K562 (cell line): Measurements from ENCODE around the gene SORCS2. TPM values are rescaled to one million over a fixed set of nuclear protein-coding genes. Genes with fewer than 3 reads are reported as not detected.

Experiments used
- ATAC-seq: fragments of 200-7000 bp; cut with Tn5 transposase; 3 replicates; pipeline ENCODE4 v1.9.1; 2020; ENCODE audit warnings: moderate library complexity
- BruUV-seq: library from RNA; stranded (reverse); fragments of 400-500 nt; replicated peaks from 2 replicates; lab custom pipeline; 2021; lab: Mats Ljungman, UMichigan
- CTCF ChIA-PET: fragments of 300-600 bp; formaldehyde crosslinking; extraction: SDS; loops from one replicate; lab custom pipeline; 2021; ENCODE audit warnings: low intra/inter-chr PET ratio; lab: Yijun Ruan, JAX
- POLR2A ChIA-PET: fragments of 300-600, 350-650 bp; sonication (Branson Sonifier 250); formaldehyde crosslinking; extraction: SDS; loops from one replicate; lab custom pipeline; 2021; ENCODE audit warnings: antibody characterized with exemption, inconsistent platforms; lab: Yijun Ruan, JAX
- DNase-seq, 4 experiments: peaks; one replicate each; pipeline versions ENCODE4 v3.0.0 to v3.0.0-alpha.2; 2011 to 2018; ENCODE audit warnings: low spot score in 3 of 4, mixed read lengths in 3 of 4; ENCODE audit errors: extremely low read depth in 1 of 4
- FAIRE-seq: peaks from 2 replicates; lab custom pipeline; 2011; peaks lifted over from hg19 to GRCh38; lab: Jason Lieb, UNC
- H2AFZ ChIP-seq: 2 replicates; pipeline ENCODE4 v1.6.0; 2011; ENCODE audit warnings: low read depth, low read length, control low read depth, inconsistent platforms
- H3K27ac ChIP-seq: fragments of 200-600 bp; 3 replicates; pipeline ENCODE4 v1.8.0; 2011; ENCODE audit warnings: low read depth, mild to moderate bottlenecking, control low read depth, inconsistent platforms, low read length, moderate library complexity, mixed read lengths; ENCODE audit errors: extremely low read depth
- H3K27me3 ChIP-seq, 2 experiments: fragments of 300-600 bp in 1 of 2; 2 replicates in 1 of 2; 3 replicates in 1 of 2; pipeline versions ENCODE4 v1.6.0 to v1.8.0; 2011; ENCODE audit warnings: inconsistent platforms in 2 of 2, low read length in 2 of 2, mild to moderate bottlenecking in 1 of 2, mixed read lengths in 1 of 2, moderate library complexity in 1 of 2; ENCODE audit not compliant: control insufficient read depth in 2 of 2, insufficient read depth in 2 of 2
- H3K36me3 ChIP-seq: fragments of 300-600 bp; 3 replicates; pipeline ENCODE4 v1.8.0; 2011; ENCODE audit warnings: mild to moderate bottlenecking, low read length, inconsistent platforms; ENCODE audit not compliant: control insufficient read depth, insufficient read depth
- H3K4me1 ChIP-seq, 2 experiments: fragments of 200-600 bp in 1 of 2; replicated peaks in 1 of 2; 2 replicates in 1 of 2; 3 replicates in 1 of 2; pipeline versions ENCODE4 v1.5.1 to v1.8.0; 2011; ENCODE audit warnings: inconsistent platforms in 2 of 2, low read length in 2 of 2, mild to moderate bottlenecking in 1 of 2, mixed read lengths in 1 of 2, moderate library complexity in 1 of 2; ENCODE audit not compliant: control insufficient read depth in 2 of 2, insufficient read depth in 2 of 2
- H3K4me2 ChIP-seq: 2 replicates; pipeline ENCODE4 v1.6.1; 2011; ENCODE audit warnings: low read length, control low read depth, inconsistent platforms, mixed read lengths; ENCODE audit not compliant: insufficient read depth
- H3K4me3 ChIP-seq: fragments of 200-600 bp; sonication (generic), shearing (Covaris generic); 2 replicates; pipeline ENCODE4 v1.5.1; 2016; ENCODE audit warnings: control low read depth, inconsistent platforms
- H3K79me2 ChIP-seq: fragments of 200-600 bp; 3 replicates; pipeline ENCODE4 v1.8.0; 2011; ENCODE audit warnings: low read length, inconsistent platforms; ENCODE audit not compliant: control insufficient read depth, insufficient read depth
- H3K9ac ChIP-seq, 2 experiments: 2 replicates each; pipeline versions ENCODE4 v1.6.0 to v1.6.1; 2011; ENCODE audit warnings: low read depth in 2 of 2, low read length in 2 of 2, control low read depth in 1 of 2, inconsistent platforms in 1 of 2, mild to moderate bottlenecking in 1 of 2, mixed read lengths in 1 of 2; ENCODE audit not compliant: insufficient read depth in 1 of 2
- H3K9me1 ChIP-seq: one replicate; pipeline ENCODE4 v1.6.0; 2011; ENCODE audit warnings: inconsistent platforms, mild to moderate bottlenecking, low read length, moderate library complexity; ENCODE audit not compliant: control insufficient read depth, insufficient read depth
- H3K9me3 ChIP-seq: replicated peaks from 2 replicates; pipeline ENCODE4 v1.5.1; 2011; ENCODE audit warnings: low read depth, low read length, inconsistent platforms; ENCODE audit not compliant: control insufficient read depth, insufficient read depth
- H4K20me1 ChIP-seq: replicated peaks from 2 replicates; pipeline ENCODE4 v1.6.1; 2011; ENCODE audit warnings: low read length, inconsistent platforms, mixed read lengths; ENCODE audit not compliant: control insufficient read depth, insufficient read depth
- ETS2 ChIP-seq: IDR thresholded peaks from 2 replicates; pipeline ENCODE4 v1.6.1; 2016; ENCODE audit warnings: borderline replicate concordance, missing genetic modification characterization, mild to moderate bottlenecking, moderate library complexity, missing compliant biosample characterization; ENCODE audit not compliant: poor library complexity, severe bottlenecking
- ILK ChIP-seq: fragments of 450-650 bp; IDR thresholded peaks from 2 replicates; pipeline ENCODE4 v1.6.1; 2016; ENCODE audit warnings: missing genetic modification characterization, low read depth, mild to moderate bottlenecking, missing compliant biosample characterization, moderate library complexity, borderline replicate concordance
- PREB ChIP-seq: sonication (generic); formaldehyde crosslinking; IDR thresholded peaks from 2 replicates; pipeline ENCODE4 v1.8.1; 2023; ENCODE audit warnings: mild to moderate bottlenecking, missing genetic modification reagents
- SETDB1 ChIP-seq: IDR thresholded peaks from one replicate; pipeline ENCODE4 v1.6.1; 2012; ENCODE audit warnings: low read length, control low read depth, inconsistent platforms
- SIRT6 ChIP-seq: IDR thresholded peaks from one replicate; pipeline ENCODE4 v1.6.1; 2012; ENCODE audit warnings: low read depth, mild to moderate bottlenecking, control low read depth, inconsistent platforms, low read length, moderate library complexity
- SREBF1 ChIP-seq: fragments of 150-350 bp; IDR thresholded peaks from 2 replicates; pipeline ENCODE4 v1.6.1; 2014; ENCODE audit warnings: antibody characterized with exemption, low read depth, low read length, borderline replicate concordance
- TARDBP ChIP-seq: fragments of 450-650 bp; IDR thresholded peaks from 2 replicates; pipeline ENCODE4 v1.6.1; 2016
- ZNF280A ChIP-seq: fragments of 450-650 bp; IDR thresholded peaks from 2 replicates; pipeline ENCODE4 v1.6.1; 2018; ENCODE audit warnings: mild to moderate bottlenecking, low read depth; ENCODE audit not compliant: partially characterized antibody
- ZNF696 ChIP-seq: fragments of 250-450 bp; sonication (Bioruptor Pico); conservative IDR thresholded peaks from 2 replicates; pipeline ENCODE4 v1.4.0; 2020; ENCODE audit warnings: mild to moderate bottlenecking, moderate library complexity
- ZNF766 ChIP-seq: fragments of 200-800 bp; sonication (Bioruptor generic); conservative IDR thresholded peaks from 2 replicates; pipeline ENCODE4 v1.6.1; 2016; ENCODE audit warnings: missing genetic modification characterization, missing compliant biosample characterization
- WGBS: fragments of 100-300 bp; shearing (Covaris generic); methylation state at CpG from one replicate; pipeline ENCODE4 v1.1.6; 2016; ENCODE audit warnings: low coverage, mixed read lengths; ENCODE audit not compliant: insufficient coverage; ENCODE audit errors: missing lambda C conversion rate; 5-methylcytosine and 5-hydroxymethylcytosine counted together
- in situ Hi-C: fragments of 300-500 bp; cut with MboI; formaldehyde crosslinking; loops from 4 replicates; pipeline ENCODE4 v1.15.0; 2018; ENCODE audit warnings: inconsistent platforms, mixed read lengths
- intact Hi-C: fragments of 100-400 bp; cut with micrococcal nuclease; formaldehyde crosslinking; loops from 2 replicates; pipeline ENCODE4 v1.14.2; 2022
- polyA plus RNA-seq, 8 experiments: library from polyadenylated mRNA; depleted of rRNA in 4 of 8; stranded (reverse) in 5 of 8; unstranded in 3 of 8; fragments of >200 nt; fragmentation: Nextera tagmentation in 2 of 8; fragmentation: Illumina TruSeq in 1 of 8; extraction: Ambion mirVana in 2 of 8; extraction: Trizol in 1 of 8; gene quantifications; 2 replicates each; pipeline versions ENCODE4 v1.2.1 to v1.2.3, GENCODE V29; 2011 to 2014; ENCODE audit warnings: inconsistent platforms in 1 of 8, missing spikeins in 1 of 8
- total RNA-seq, 7 experiments: library from RNA; depleted of rRNA in 6 of 7; stranded (reverse); fragments of >200 nt in 6 of 7; fragmentation: Illumina TruSeq in 2 of 7; extraction: Trizol in 2 of 7; gene quantifications; 2 replicates each; pipeline versions ENCODE4 v1.2.1 to v1.2.3, GENCODE V29; 2011 to 2021; ENCODE audit warnings: low replicate concordance in 1 of 7
- TF ChIP-seq, protein P1 (sequence below): fragments of 450-650 bp; IDR thresholded peaks from one replicate; pipeline ENCODE4 v1.6.1; 2018; ENCODE audit warnings: mild to moderate bottlenecking, moderate library complexity; ENCODE audit not compliant: partially characterized antibody

The SORCS2 gene
- total and polyA plus RNA-seq, 9 of the 15 experiments (the other 6 are each of a cell fraction or from before 2014, with no cell fraction given), result not detected

- Histone ChIP-seq H3K79me2 (no peaks in the 10 kb centered on the region), H3K9me3 (no peaks in the 10 kb centered on the region), H3K4me3 (no peak overlapping the region), H4K20me1 (peaks cover 4% of the 10 kb centered on the region; the same call in 1 of the 2 replicates), H3K9ac (no peak overlapping the region), H3K4me2 (no peak overlapping the region), H3K9me1 (no peaks in the 10 kb centered on the region), H2AFZ (no peak overlapping the region), H3K27ac (no peak overlapping the region), H3K4me1 (no peaks in the 10 kb centered on the region)
- BruUV-seq, result no TSS peak
- no peak; the same call in 2 of the 3 replicates for ATAC-seq
- intact Hi-C loops (no loop called here), in situ Hi-C loops (no loop called here)
- under 1% methylated on average over 17 of the region's 18 CpGs for WGBS
- POLR2A ChIA-PET, result no interaction called here
- CTCF ChIA-PET, result no interaction called here
- TF ChIP-seq ZNF766 (CRISPR knock-in tag) (no peak), SETDB1 (no peak)
- TF ChIP-seq, all 486 proteins: peak for 0
- no peak for FAIRE-seq
- H3K36me3 ChIP-seq, result no peaks in the 10 kb centered on the region
- DNase-seq, result no peak
- H3K27me3 ChIP-seq, result peaks cover 0 to 62% of the 10 kb centered on the region in 2 experiments; a peak in 3 of 5 replicates
These were observed 232.3 kb downstream of the SORCS2 start for GRCh38 chr4:7424553-7425111.

- FAIRE-seq, result no peak
- intact Hi-C loops, result no loop called here
- no peaks in the 10 kb centered on the region for H3K79me2 ChIP-seq
- DNase-seq, result no peak
- under 1% methylated on average over 13 of the region's 13 CpGs for WGBS
- H3K36me3 ChIP-seq, result no peaks in the 10 kb centered on the region
- ChIA-PET CTCF (no interaction called here), POLR2A (interaction anchor here (1.0 kb wide), 1 partner anchor 17 kb away, joined by 3 read pairs; no protein-coding TSS in a partner anchor)
- H3K4me2 ChIP-seq, result no peak overlapping the region
- ATAC-seq, result no peak; the same call in 2 of the 3 replicates
- H3K4me1 ChIP-seq, result no peaks in the 10 kb centered on the region
- H2AFZ ChIP-seq, result no peak overlapping the region
- H3K27ac ChIP-seq, result no peak overlapping the region
- no peaks in the 10 kb centered on the region for H3K9me3 ChIP-seq
- peaks cover 4% of the 10 kb centered on the region; the same call in 1 of the 2 replicates for H4K20me1 ChIP-seq
- no peak overlapping the region for H3K4me3 ChIP-seq
- in situ Hi-C loops, result no loop called here
- BruUV-seq, result no TSS peak
- H3K9ac ChIP-seq, result no peak overlapping the region
- no peaks in the 10 kb centered on the region for H3K9me1 ChIP-seq
- H3K27me3 ChIP-seq, result peaks cover 0 to 62% of the 10 kb centered on the region in 2 experiments; a peak in 3 of 5 replicates
- no peak for TF ChIP-seq TARDBP
- TF ChIP-seq PREB (CRISPR knock-in tag), result no peak
- TF ChIP-seq, protein P1, sequence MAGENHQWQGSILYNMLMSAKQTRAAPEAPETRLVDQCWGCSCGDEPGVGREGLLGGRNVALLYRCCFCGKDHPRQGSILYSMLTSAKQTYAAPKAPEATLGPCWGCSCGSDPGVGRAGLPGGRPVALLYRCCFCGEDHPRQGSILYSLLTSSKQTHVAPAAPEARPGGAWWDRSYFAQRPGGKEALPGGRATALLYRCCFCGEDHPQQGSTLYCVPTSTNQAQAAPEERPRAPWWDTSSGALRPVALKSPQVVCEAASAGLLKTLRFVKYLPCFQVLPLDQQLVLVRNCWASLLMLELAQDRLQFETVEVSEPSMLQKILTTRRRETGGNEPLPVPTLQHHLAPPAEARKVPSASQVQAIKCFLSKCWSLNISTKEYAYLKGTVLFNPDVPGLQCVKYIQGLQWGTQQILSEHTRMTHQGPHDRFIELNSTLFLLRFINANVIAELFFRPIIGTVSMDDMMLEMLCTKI, result no peak
- no peak for TF ChIP-seq SREBF1
- no peak for TF ChIP-seq SIRT6
- no peak for TF ChIP-seq ZNF696
- TF ChIP-seq ZNF280A, result no peak
- TF ChIP-seq ETS2, result no peak
- no peak for TF ChIP-seq ILK (tag)
These were observed 232.8 kb downstream of the SORCS2 start for GRCh38 chr4:7425124-7425523.
